Measurements from ENCODE around the gene IDH3G. TPM values are rescaled to one million over a fixed set of nuclear protein-coding genes. Genes with fewer than 3 reads are reported as not detected.

IDH3G gene
- total RNA-seq, 1 donor from 2014 or later: 76.4 TPM

GRCh38 chrX:153774576-153775292 lies 19.4 kb downstream of the IDH3G start:
- intact Hi-C loops (cut with micrococcal nuclease): no loop called here

GRCh38 chrX:153773741-153774575 lies 20.2 kb downstream of the IDH3G start:
- intact Hi-C loops (cut with micrococcal nuclease): no loop called here

GRCh38 chrX:153773218-153773611 lies 21.0 kb downstream of the IDH3G start:
- intact Hi-C loops (cut with micrococcal nuclease): no loop called here

- intact Hi-C loops (cut with micrococcal nuclease): no loop called here
These were observed 21.6 kb downstream of the IDH3G start for GRCh38 chrX:153772316-153773217.

GRCh38 chrX:153771415-153772315 lies 22.5 kb downstream of the IDH3G start:
- intact Hi-C loops (cut with micrococcal nuclease): no loop called here

GRCh38 chrX:153770601-153771414 lies 23.4 kb downstream of the IDH3G start:
- intact Hi-C loops (cut with micrococcal nuclease): no loop called here

- intact Hi-C loops (cut with micrococcal nuclease): no loop called here
These were observed 24.1 kb downstream of the IDH3G start for GRCh38 chrX:153769865-153770600.

GRCh38 chrX:153769158-153769864 lies 24.9 kb downstream of the IDH3G start:
- intact Hi-C loops (cut with micrococcal nuclease): no loop called here

GRCh38 chrX:153768311-153769157 lies 25.6 kb downstream of the IDH3G start:
- intact Hi-C loops (cut with micrococcal nuclease): no loop called here

- intact Hi-C loops (cut with micrococcal nuclease): no loop called here
These were observed 26.5 kb downstream of the IDH3G start for GRCh38 chrX:153767674-153768055.

GRCh38 chrX:153766871-153767673 lies 27.1 kb downstream of the IDH3G start:
- intact Hi-C loops (cut with micrococcal nuclease): no loop called here

- intact Hi-C loops (cut with micrococcal nuclease): no loop called here
These were observed 27.9 kb downstream of the IDH3G start for GRCh38 chrX:153766098-153766817.

- intact Hi-C loops (cut with micrococcal nuclease): no loop called here
These were observed 28.8 kb downstream of the IDH3G start for GRCh38 chrX:153765138-153766079.

GRCh38 chrX:153764786-153765137 lies 29.4 kb downstream of the IDH3G start:
- intact Hi-C loops (cut with micrococcal nuclease): loop anchor here (1.0 kb wide), 2 partner anchors 183 to 189 kb away; no protein-coding TSS in a partner anchor
